ENCODE data around the gene FBN1.

DNA sequence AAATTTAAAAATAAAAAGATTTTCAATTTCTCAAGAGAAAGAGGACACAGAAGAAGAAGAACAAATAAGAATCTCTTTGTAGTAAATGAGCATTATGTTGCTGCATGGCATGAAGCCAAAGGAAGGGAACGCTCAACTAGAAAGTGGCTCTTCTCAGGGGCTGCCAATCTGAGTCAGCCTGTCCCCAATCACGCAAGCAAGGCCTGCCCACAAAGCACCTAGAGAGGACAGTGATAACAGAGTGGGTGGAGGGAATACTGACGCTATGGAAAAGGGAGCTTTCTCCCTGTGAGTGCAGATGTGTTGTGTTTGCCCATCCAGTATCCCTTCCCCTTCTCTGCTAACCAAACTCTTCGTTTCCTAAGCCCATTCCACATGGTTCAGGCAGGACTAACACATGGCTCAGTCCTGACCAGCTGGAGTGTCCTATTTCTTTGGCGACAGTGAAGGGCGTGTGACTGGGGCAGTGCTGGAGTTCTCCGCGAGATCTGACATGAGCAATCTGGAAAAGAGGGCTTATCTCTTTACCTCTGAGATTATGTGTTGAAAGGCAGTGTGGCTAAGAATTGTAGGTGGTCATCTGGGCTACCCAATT is 14.2 kb downstream of the FBN1 start:
- TF ChIP-seq ZNF302 (CRISPR knock-in tag; IDR thresholded peaks at IDR 0.05) (no peak), EP300 (IDR thresholded peaks at IDR 0.05) (no peak), POLR2A (IDR thresholded peaks at IDR 0.05; ENCODE audit: low read length) (no peak)
- TF ChIP-seq, protein P1, sequence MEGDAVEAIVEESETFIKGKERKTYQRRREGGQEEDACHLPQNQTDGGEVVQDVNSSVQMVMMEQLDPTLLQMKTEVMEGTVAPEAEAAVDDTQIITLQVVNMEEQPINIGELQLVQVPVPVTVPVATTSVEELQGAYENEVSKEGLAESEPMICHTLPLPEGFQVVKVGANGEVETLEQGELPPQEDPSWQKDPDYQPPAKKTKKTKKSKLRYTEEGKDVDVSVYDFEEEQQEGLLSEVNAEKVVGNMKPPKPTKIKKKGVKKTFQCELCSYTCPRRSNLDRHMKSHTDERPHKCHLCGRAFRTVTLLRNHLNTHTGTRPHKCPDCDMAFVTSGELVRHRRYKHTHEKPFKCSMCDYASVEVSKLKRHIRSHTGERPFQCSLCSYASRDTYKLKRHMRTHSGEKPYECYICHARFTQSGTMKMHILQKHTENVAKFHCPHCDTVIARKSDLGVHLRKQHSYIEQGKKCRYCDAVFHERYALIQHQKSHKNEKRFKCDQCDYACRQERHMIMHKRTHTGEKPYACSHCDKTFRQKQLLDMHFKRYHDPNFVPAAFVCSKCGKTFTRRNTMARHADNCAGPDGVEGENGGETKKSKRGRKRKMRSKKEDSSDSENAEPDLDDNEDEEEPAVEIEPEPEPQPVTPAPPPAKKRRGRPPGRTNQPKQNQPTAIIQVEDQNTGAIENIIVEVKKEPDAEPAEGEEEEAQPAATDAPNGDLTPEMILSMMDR (IDR thresholded peaks at IDR 0.05) = no peak
- TF ChIP-seq, protein P2, sequence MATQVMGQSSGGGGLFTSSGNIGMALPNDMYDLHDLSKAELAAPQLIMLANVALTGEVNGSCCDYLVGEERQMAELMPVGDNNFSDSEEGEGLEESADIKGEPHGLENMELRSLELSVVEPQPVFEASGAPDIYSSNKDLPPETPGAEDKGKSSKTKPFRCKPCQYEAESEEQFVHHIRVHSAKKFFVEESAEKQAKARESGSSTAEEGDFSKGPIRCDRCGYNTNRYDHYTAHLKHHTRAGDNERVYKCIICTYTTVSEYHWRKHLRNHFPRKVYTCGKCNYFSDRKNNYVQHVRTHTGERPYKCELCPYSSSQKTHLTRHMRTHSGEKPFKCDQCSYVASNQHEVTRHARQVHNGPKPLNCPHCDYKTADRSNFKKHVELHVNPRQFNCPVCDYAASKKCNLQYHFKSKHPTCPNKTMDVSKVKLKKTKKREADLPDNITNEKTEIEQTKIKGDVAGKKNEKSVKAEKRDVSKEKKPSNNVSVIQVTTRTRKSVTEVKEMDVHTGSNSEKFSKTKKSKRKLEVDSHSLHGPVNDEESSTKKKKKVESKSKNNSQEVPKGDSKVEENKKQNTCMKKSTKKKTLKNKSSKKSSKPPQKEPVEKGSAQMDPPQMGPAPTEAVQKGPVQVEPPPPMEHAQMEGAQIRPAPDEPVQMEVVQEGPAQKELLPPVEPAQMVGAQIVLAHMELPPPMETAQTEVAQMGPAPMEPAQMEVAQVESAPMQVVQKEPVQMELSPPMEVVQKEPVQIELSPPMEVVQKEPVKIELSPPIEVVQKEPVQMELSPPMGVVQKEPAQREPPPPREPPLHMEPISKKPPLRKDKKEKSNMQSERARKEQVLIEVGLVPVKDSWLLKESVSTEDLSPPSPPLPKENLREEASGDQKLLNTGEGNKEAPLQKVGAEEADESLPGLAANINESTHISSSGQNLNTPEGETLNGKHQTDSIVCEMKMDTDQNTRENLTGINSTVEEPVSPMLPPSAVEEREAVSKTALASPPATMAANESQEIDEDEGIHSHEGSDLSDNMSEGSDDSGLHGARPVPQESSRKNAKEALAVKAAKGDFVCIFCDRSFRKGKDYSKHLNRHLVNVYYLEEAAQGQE (IDR thresholded peaks at IDR 0.05) = no peak
